Hematopoietic multipotent progenitor cell (in vitro differentiated cells): Measurements from ENCODE around the gene MRGPRF. TPM values are rescaled to one million over a fixed set of nuclear protein-coding genes. Genes with fewer than 3 reads are reported as not detected.
"Not testable (repeated sequence)": the region's sequence is repeated elsewhere in the genome, so short reads cannot be mapped to it uniquely, and the experiment has no call there.

Source experiments
- DNase-seq, 3 donors: peaks; one replicate each; pipeline ENCODE4 v3.0.0-alpha.2; 2011 to 2015; ENCODE audit warnings: low read depth in 2 of 3, low spot score in 2 of 3
- total RNA-seq: library from RNA; depleted of rRNA; stranded (reverse); fragments of >200 nt; gene quantifications from one replicate; pipeline ENCODE4 v1.2.3, GENCODE V29; 2012

Gene MRGPRF
- total RNA-seq, 1 donor: not detected

GRCh38 chr11:68992743-68993255 lies 20.2 kb downstream of the MRGPRF start:
- no peak for DNase-seq

GRCh38 chr11:68990995-68991780 lies 21.9 kb downstream of the MRGPRF start:
- no peak for DNase-seq

DNA sequence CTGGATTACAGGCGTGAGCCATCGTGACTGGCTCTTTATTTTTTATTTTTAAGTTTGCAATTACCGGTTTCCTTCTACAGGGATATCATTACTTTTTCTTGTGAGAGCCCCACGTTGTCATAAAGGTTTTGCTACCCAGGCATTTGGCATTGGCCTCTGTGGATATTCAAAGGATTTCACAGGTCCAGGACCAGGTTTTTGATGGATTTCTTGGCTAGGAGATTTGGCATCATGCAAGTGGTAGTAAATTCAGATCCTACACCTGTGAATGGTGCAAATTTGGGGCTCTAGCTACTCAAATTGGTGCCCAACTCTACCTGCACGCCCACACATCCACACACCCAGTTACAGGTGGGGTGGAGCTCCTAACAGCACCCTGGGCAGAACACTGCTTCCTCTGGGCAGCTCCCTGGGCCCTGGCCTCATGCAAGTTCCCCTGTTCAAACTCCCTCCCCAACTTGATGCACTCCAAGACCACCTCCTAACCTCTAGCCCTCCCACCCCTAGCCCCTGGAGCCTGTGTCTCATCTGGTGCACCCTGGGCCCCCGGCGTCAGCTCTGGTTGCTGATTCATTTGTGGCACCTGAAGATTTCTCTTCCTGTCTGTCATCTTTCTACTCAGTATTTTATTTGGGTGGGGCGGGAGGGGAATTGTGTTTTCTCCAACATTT lies 23.0 kb downstream of the MRGPRF start:
- no peak for DNase-seq

GRCh38 chr11:68988491-68988890 lies 24.6 kb downstream of the MRGPRF start:
- no peak for DNase-seq

GRCh38 chr11:68987211-68987610 lies 25.8 kb downstream of the MRGPRF start:
- DNase-seq: no peak

- no peak for DNase-seq
These were observed 29.2 kb downstream of the MRGPRF start for GRCh38 chr11:68983801-68984200.

GRCh38 chr11:68982134-68982533 lies 30.9 kb downstream of the MRGPRF start:
- no peak for DNase-seq

DNA sequence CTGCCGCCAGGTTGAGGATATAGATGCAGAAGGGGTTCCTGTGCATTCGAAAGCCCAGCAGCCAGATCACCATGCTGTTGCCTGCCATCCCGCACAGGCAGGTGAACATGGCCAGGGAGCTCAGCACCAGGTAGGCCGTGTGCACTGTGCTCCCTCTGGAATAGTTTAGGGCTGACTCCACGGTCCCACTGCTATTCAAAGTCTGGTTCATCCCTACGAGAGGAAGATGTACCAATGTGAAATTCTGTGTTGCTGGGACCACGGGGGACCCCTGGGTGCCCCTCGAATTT lies 32.3 kb downstream of the MRGPRF start, which contains the start of gene MRGPRD:
TSS of gene MRGPRD (minus strand) at position 211 of the 290 bp plus-strand sequence. CDS start at position 211, 0 bp downstream.
- no peak for DNase-seq

DNA sequence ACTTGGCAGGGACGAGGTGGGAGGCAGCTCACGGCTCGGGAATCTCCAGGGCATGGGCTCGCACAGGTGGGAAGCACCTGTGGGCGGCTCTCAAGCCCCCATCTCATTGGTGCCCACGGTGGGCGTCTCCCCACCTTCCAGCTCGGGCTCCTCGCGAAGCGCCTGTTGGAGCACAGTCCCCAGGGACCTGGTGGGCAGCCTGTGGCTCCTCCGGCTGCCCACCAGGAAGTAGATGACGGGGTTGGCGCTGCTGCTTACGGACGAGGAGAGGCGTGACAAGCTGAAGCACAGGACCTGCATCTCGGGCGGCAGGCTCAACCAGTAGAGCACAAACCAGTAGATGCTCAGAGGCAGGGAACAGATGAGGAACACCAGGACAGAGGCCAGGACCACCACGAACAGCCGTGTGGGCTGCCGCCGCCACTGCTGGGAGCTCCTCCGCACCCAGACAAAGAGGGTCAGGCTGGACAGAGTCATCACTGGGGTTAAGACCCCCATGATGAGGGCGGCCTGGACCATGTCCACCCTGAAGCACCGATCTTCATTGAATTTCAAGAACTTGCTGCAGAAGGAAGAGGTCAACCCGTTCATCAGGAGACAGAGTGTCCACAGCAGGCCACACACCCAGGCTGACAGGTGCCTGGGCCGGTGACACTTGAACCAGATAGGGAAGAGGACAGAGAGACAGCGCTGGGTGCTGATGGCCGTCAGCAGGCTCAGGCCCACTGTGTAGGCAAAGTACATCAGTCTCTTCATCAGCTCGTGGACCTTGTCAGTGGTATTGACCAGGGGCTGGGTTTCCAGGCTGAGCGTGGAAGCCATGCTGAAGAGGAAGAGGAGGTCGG lies 32.9 kb downstream of the MRGPRF start:
- no peak for DNase-seq

DNA sequence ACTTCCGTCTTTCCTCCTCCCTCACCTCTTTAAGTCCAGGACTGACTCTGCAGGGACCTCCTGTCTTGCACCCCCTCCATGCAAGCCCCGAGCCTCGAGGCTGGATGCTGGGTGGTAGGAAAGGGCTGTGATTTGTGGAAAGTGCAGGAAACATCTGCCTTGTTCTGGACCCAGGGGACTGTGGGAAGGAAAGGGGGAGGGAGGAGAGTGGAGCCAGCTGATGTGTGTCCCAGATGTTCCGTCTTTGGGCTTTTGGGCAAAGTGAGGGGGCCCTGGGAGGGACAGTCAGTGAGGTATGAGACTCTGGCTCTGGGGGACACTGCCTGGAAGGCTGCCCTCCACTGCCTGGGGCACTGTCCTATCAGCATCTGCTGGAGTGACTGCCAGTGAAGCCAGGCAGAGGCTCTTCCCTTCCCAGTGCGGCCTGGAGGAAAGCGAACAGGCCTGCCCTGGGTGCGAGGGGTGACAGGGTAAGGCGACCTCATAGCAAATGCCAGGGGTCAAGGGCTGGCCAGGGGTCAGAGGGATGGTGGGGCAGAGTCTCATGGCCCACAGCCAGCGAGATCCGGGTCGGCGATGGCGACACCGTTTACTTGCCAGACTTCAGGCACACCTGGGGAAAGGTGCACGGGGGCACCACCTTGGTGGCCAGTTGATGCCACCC lies 34.0 kb downstream of the MRGPRF start:
- DNase-seq: peak in 1 of 3 donors; percentile 31

- no peak for DNase-seq
These were observed 34.5 kb downstream of the MRGPRF start for GRCh38 chr11:68978626-68978930.

- no peak for DNase-seq
These were observed 35.0 kb downstream of the MRGPRF start for GRCh38 chr11:68977781-68978625.

DNA sequence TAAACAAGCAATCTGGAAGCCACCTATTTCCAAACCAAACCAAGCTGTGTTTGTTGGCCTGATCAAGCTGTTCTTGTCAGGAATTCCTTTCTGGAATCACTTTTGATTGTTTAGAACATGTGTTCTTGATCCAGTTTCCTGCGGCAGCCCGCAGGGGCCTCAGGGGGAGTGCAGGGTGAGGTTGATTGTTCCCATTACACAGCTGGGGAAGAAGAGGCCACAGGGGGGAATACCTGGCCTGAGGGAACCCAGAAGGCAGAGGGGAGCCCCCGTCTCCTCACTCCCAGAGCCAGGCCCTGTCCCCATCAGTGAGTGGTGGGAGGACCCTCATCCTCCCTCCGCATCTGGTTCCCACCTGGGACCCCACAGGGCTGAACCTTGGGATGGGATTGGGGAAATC lies 36.5 kb downstream of the MRGPRF start:
- DNase-seq: no peak

GRCh38 chr11:68976095-68976494 lies 37.0 kb downstream of the MRGPRF start:
- DNase-seq: no peak

DNA sequence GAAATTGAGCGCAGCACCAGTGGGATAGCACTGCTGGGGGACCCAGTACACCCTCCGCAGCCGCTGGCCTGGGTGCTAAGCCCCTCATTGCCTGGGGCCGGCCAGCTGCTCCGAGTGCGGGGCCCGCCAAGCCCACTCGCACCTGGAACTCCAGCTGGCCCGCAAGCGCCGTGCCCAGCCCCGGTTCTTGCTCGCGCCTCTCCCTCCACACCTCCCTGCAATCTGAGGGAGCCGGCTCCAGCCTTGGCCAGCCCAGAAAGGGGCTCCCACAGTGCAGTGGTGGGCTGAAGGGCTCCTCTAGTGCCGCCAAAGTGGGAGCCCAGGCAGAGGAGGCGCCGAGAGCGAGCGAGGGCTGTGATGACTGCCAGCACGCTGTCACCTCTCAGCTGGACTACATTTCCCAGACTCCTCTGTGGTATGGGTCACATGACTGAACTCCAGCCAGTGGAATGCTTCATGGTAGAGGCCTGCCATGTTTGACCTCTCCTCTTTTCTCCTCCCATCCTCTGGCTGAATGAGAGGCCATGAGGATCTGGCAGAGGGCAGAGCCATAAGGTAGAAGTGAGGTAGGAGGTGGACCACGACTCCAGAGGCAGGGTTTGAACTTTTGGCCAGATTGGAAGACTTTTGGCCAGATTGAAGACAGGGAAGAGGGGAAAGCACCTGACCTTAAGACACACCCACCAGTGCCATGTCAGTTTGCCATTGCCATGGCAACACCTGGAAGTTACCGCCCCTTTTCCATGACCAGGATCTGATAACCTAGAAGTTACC lies 38.4 kb downstream of the MRGPRF start:
- DNase-seq: peak in 1 of 3 donors; percentile 15

GRCh38 chr11:68973706-68974105 lies 39.3 kb downstream of the MRGPRF start:
- DNase-seq: not testable (repeated sequence)

DNA sequence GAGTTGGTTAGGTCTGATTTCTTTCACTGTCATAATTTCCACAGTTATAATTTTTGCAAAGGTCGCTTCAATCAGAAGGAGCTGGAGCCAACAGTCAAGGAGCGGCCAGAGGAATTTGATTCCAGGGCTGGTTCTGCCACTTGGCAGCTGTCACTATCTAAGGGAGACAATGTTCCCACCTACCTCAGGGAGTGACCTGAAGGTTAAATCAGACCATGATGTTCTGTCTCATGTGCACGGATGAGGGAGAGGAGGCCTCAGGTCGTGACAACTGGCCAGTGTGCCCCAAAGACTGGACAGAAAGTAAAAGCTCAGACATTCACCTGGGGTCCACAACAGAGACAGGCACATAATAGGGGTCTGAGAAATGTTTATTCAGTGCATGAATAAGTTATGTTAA lies 39.8 kb downstream of the MRGPRF start:
- DNase-seq: no peak

- DNase-seq: no peak
These were observed 42.0 kb downstream of the MRGPRF start for GRCh38 chr11:68970921-68971636.

DNA sequence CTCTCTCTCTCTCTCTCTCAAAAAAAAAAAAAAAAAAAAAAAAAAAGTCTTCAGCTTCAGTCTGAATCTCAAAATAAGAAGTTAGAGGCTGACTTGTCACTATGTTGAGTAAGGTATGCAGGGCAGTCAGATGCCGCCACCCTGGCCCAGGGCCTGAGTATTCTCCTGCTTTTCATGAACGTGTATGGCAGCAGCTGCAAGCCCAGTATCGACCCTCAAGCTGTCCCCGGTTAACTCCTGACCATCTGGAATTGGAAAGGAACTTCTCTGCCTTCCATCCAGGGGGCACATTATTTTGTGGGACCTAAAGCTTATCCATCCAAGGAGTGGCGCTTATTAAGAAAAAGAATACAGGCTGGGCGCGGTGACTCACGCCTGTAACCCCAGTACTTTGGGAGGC lies 43.7 kb downstream of the MRGPRF start:
- no peak for DNase-seq
